Measurements from ENCODE around the gene PLTP. TPM values are rescaled to one million over a fixed set of nuclear protein-coding genes. Genes with fewer than 3 reads are reported as not detected.

Gene PLTP
- total and polyA plus RNA-seq, 2 of the 13 experiments (the other 11 are each of a cell fraction or from before 2014, with no cell fraction given) = 16.9 to 28.6 TPM

DNA sequence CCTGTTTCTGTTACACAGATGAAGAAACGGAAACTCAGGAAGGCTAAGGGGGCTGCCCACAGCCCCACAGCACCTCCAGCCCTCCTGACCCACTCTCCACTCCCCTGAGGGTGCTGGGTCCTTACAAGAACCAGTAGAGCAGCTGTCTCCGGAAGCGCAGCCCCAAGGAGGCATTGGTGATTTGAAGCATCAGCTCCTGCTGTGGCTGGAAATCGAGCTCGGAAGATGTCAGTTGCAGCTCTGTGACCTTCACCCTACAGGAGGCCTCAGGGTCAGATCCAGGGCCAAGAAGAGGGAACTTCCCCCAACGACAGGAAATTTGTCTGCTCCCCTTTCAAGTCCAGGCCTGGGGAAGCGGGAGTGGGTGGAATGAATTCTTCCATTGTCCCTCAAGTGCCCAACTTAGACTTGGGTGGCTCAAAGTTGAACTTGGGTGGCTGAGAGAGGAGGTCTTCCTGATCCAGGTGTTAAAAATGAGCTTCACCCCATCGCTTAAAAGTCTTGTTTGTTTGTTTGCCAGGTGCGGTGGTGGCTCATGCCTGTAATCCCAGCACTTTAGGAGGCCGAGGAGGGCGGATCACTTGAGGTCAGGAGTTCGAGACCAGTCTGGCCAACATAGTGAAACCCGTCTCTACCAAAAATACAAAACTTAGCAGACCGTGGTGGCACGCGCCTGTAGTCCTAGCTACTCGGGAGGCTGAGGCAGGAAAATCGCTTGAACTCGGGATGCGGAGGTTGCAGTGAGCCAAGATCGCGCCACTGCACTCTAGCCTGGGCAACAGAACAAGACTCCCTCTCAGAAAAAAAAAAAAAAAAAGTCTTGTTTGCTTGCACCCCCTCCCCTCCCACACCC lies 1.9 kb downstream of the PLTP start (continued):
- 0 out of 2 replicates have a peak, but pooled peaks have one; percentile 51 for TF ChIP-seq HOXD1 (CRISPR knock-in tag; IDR thresholded peaks at IDR 0.05)

DNA sequence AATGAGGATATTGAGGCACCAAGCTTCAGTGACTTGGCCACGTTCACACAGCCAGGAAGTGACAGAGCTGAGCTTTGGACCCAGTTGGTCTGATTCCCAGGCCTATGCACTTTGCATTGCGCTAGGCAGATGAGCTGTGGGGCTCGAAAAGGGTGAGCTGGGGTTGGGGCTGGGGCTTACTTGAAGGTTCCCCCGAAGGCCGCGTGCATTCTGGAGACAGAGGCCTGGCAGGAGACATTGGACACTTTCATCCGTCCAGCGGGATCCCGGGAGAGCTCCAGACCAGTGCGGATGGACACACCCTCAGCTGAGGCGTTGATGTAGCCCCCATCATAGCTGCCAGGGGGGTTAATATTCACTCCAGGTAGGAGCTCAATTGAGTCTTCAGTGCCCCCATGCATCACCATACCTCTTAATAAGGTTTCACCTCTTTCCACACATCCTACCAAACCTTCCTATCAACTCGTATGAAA lies 2.6 kb downstream of the PLTP start:
- Histone ChIP-seq H3K9ac (ENCODE audit: insufficient read depth, low read depth, low read length) (peak overlapping the region; percentile 64), H3K27ac (ENCODE audit: extremely low read length, insufficient read depth, low read length) (peak overlapping the region; percentile 72), H3K4me1 (ENCODE audit: insufficient read depth, low read length) (peaks cover 65% of the 10 kb centered on the region), H3K4me3 (replicated peaks in 1 of 3; ENCODE audit: insufficient read depth in 1 of 3, low read depth in 2 of 3, low read length in 3 of 3) (peak overlapping the region; percentile 40 to 71 (median 49)), H3K9me3 (ENCODE audit: low read length) (no peaks in the 10 kb centered on the region), H3K27me3 (ENCODE audit: control insufficient read depth in 1 of 2, insufficient read depth in 2 of 2, low read length in 2 of 2) (no peaks in the 10 kb centered on the region; a peak in 1 of 5 replicates), H2AFZ (ENCODE audit: low read length) (peak overlapping the region; percentile 12), H4K20me1 (ENCODE audit: insufficient read depth, low read length) (no peaks in the 10 kb centered on the region), H3K79me2 (ENCODE audit: insufficient read depth, low read length) (no peaks in the 10 kb centered on the region), H3K36me3 (replicated peaks in 1 of 2; ENCODE audit: control insufficient read depth in 1 of 2, insufficient read depth in 2 of 2, low read length in 2 of 2) (no peaks in the 10 kb centered on the region), H3K4me2 (ENCODE audit: low read depth, low read length) (peak overlapping the region; percentile 90)
- BruUV-seq (replicated peaks) = no TSS peak
- ChIA-PET POLR2A (interaction anchor here (0.7 to 8.8 kb wide), 15 partner anchors 10 to 76 kb away, joined by 3 to 164 read pairs (median 13); partner anchors contain the start of genes CTSA, NEURL2, PCIF1 and SNX21), CTCF (ENCODE audit: low intra/inter-chr PET ratio, low total read pairs) (no interaction called here)
- FAIRE-seq = no peak
- peak; percentile 71 for DNase-seq (ENCODE audit: low spot score)
- intact Hi-C loops (cut with micrococcal nuclease; ENCODE audit: unreplicated experiment) = loop anchor here (2.0 kb wide), 1 partner anchor 15 kb away; no protein-coding TSS in a partner anchor
- in situ Hi-C loops (cut with HindIII; ENCODE audit: extremely low pct_ligation_motif_present, low pct_unique_long_range_greater_than_20kb) = no loop called here
- ATAC-seq = peak; percentile 74
- WGBS (ENCODE audit: low lambda C conversion rate) = 14% methylated on average over 12 of the region's 12 CpGs
- peak; percentile 70 for TF ChIP-seq FOXA3 (CRISPR knock-in tag; IDR thresholded peaks at IDR 0.05)
- peak; percentile 75; the same call in 1 of the 2 replicates for TF ChIP-seq SRY (CRISPR knock-in tag; IDR thresholded peaks at IDR 0.05)
- TF ChIP-seq, protein P1, sequence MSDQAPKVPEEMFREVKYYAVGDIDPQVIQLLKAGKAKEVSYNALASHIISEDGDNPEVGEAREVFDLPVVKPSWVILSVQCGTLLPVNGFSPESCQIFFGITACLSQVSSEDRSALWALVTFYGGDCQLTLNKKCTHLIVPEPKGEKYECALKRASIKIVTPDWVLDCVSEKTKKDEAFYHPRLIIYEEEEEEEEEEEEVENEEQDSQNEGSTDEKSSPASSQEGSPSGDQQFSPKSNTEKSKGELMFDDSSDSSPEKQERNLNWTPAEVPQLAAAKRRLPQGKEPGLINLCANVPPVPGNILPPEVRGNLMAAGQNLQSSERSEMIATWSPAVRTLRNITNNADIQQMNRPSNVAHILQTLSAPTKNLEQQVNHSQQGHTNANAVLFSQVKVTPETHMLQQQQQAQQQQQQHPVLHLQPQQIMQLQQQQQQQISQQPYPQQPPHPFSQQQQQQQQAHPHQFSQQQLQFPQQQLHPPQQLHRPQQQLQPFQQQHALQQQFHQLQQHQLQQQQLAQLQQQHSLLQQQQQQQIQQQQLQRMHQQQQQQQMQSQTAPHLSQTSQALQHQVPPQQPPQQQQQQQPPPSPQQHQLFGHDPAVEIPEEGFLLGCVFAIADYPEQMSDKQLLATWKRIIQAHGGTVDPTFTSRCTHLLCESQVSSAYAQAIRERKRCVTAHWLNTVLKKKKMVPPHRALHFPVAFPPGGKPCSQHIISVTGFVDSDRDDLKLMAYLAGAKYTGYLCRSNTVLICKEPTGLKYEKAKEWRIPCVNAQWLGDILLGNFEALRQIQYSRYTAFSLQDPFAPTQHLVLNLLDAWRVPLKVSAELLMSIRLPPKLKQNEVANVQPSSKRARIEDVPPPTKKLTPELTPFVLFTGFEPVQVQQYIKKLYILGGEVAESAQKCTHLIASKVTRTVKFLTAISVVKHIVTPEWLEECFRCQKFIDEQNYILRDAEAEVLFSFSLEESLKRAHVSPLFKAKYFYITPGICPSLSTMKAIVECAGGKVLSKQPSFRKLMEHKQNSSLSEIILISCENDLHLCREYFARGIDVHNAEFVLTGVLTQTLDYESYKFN (CRISPR knock-in tag; conservative IDR thresholded peaks at IDR 0.05) = peak; percentile 92
- TF ChIP-seq KLF13 (CRISPR knock-in tag; IDR thresholded peaks at IDR 0.05) = no peak
- no peak; the same call in 1 of the 2 replicates for TF ChIP-seq KLF12 (CRISPR knock-in tag; IDR thresholded peaks at IDR 0.05; ENCODE audit: borderline replicate concordance)
- TF ChIP-seq, protein P2, sequence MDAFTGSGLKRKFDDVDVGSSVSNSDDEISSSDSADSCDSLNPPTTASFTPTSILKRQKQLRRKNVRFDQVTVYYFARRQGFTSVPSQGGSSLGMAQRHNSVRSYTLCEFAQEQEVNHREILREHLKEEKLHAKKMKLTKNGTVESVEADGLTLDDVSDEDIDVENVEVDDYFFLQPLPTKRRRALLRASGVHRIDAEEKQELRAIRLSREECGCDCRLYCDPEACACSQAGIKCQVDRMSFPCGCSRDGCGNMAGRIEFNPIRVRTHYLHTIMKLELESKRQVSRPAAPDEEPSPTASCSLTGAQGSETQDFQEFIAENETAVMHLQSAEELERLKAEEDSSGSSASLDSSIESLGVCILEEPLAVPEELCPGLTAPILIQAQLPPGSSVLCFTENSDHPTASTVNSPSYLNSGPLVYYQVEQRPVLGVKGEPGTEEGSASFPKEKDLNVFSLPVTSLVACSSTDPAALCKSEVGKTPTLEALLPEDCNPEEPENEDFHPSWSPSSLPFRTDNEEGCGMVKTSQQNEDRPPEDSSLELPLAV (CRISPR knock-in tag; conservative IDR thresholded peaks at IDR 0.05; ENCODE audit: low read depth) = no peak
- TF ChIP-seq ZNF224 (CRISPR knock-in tag; IDR thresholded peaks at IDR 0.05) = no peak
- TF ChIP-seq ZNF720 (CRISPR knock-in tag; IDR thresholded peaks at IDR 0.05) = no peak
- TF ChIP-seq PBX2 (CRISPR knock-in tag; IDR thresholded peaks at IDR 0.05) = no peak
- no peak for TF ChIP-seq ZFP62 (CRISPR knock-in tag; IDR thresholded peaks at IDR 0.05)
- no peak for TF ChIP-seq SMAD1 (CRISPR knock-in tag; IDR thresholded peaks at IDR 0.05; ENCODE audit: borderline replicate concordance, low read depth)
- no peak for TF ChIP-seq ZNF678 (CRISPR knock-in tag; IDR thresholded peaks at IDR 0.05)
- no peak for TF ChIP-seq NCOA5 (CRISPR knock-in tag; IDR thresholded peaks at IDR 0.05)
- no peak for TF ChIP-seq ZEB1 (IDR thresholded peaks at IDR 0.05; ENCODE audit: insufficient replicate concordance, low read depth)
- TF ChIP-seq EEA1 (CRISPR knock-in tag; IDR thresholded peaks at IDR 0.05; ENCODE audit: borderline replicate concordance) = 0 out of 2 replicates have a peak, but pooled peaks have one; percentile 81

Measured in HepG2 (cell line).